LHCN-M2 (cell line): ENCODE results near the gene WASHC2A. TPM values are rescaled to one million over a fixed set of nuclear protein-coding genes. Genes with fewer than 3 reads are reported as not detected.
A peak's percentile ranks its signal among the peaks of the same experiment; 100 is the strongest.
"Not testable (repeated sequence)": the region's sequence is repeated elsewhere in the genome, so short reads cannot be mapped to it uniquely, and the experiment has no call there.

Experiments
- DNase-seq: peaks from one replicate; pipeline ENCODE4 v3.0.0-alpha.2; 2012; ENCODE audit warnings: low read depth
- polyA plus RNA-seq: library from polyadenylated mRNA; unstranded; fragments of >200 nt; gene quantifications from one replicate; pipeline ENCODE4 v1.2.1, GENCODE V29; 2012; ENCODE audit warnings: missing spikeins
- total RNA-seq: library from RNA; depleted of rRNA; stranded (reverse); fragments of >200 nt; gene quantifications from 2 replicates; pipeline ENCODE4 v1.2.3, GENCODE V29; 2014; rRNA removed

The WASHC2A gene, protein sequence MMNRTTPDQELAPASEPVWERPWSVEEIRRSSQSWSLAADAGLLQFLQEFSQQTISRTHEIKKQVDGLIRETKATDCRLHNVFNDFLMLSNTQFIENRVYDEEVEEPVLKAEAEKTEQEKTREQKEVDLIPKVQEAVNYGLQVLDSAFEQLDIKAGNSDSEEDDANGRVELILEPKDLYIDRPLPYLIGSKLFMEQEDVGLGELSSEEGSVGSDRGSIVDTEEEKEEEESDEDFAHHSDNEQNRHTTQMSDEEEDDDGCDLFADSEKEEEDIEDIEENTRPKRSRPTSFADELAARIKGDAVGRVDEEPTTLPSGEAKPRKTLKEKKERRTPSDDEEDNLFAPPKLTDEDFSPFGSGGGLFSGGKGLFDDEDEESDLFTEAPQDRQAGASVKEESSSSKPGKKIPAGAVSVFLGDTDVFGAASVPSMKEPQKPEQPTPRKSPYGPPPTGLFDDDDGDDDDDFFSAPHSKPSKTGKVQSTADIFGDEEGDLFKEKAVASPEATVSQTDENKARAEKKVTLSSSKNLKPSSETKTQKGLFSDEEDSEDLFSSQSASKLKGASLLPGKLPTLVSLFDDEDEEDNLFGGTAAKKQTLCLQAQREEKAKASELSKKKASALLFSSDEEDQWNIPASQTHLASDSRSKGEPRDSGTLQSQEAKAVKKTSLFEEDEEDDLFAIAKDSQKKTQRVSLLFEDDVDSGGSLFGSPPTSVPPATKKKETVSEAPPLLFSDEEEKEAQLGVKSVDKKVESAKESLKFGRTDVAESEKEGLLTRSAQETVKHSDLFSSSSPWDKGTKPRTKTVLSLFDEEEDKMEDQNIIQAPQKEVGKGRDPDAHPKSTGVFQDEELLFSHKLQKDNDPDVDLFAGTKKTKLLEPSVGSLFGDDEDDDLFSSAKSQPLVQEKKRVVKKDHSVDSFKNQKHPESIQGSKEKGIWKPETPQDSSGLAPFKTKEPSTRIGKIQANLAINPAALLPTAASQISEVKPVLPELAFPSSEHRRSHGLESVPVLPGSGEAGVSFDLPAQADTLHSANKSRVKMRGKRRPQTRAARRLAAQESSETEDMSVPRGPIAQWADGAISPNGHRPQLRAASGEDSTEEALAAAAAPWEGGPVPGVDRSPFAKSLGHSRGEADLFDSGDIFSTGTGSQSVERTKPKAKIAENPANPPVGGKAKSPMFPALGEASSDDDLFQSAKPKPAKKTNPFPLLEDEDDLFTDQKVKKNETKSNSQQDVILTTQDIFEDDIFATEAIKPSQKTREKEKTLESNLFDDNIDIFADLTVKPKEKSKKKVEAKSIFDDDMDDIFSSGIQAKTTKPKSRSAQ (N-terminal part only)
- total RNA-seq, result 31.9 and 43.8 TPM in 2 replicates
- 30.2 TPM for polyA plus RNA-seq

DNA sequence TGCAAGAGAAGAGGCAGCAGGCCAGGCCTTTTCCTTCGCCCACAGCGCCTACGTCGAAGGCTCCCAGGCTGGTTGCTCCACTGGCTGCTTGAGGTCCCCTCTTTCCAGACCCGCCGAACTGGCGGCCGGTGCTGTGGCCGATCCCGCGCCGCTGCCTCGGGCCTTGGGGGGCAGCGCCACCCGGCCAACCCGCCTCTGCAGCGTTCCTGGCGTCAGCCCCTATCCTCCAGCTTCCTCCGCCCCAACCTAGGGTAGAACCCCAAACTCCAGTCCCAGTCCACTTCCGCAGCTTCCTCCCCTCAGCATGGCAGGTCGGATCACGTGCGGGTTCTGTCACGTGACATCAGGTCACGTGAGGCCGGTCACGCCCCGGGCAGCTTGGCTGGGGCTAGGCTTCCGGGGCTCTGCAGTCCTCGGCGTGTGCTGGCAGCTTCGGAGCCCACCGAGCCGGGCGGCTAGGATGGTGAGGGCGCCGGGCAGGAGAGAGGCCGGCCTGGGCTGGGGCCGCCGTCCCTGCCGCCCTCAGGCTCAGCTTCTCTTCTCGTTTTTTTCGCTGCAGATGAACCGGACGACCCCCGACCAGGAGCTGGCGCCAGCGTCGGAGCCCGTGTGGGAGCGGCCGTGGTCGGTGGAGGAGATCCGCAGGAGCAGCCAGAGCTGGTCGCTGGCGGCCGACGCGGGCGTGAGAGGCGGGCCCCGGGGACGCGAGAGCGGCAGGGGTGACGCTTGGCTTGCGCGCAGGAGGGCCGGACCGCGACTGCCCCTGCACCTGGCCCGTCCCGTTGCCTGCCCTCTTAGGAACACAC, at the start of gene WASHC2A:
WASHC2A (plus strand) TSS at position 409 of the 806 bp plus-strand sequence; CDS start at position 461, 52 bp downstream.
- peak; percentile 84 for DNase-seq

DNA sequence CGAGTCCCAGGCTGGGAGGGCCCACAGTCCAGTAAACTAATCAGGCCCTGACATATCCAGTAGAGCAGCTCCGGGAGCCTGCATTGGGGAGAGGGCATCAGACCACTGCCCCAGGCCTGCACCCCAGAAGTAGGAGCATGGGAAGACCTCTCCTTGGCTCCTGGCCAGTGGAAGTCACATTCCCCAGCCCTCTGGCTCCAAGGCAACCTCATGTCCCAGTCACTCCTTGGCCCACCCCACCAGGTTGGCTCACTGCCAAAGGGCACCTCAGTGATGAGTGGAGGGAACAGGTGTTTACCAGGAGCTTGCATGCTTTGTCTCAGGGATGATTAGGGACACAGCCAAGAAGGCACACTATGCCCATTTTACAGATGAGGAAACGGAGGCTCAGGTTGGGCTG, 48.5 kb upstream of the WASHC2A start:
- peak; percentile 21 for DNase-seq

DNA sequence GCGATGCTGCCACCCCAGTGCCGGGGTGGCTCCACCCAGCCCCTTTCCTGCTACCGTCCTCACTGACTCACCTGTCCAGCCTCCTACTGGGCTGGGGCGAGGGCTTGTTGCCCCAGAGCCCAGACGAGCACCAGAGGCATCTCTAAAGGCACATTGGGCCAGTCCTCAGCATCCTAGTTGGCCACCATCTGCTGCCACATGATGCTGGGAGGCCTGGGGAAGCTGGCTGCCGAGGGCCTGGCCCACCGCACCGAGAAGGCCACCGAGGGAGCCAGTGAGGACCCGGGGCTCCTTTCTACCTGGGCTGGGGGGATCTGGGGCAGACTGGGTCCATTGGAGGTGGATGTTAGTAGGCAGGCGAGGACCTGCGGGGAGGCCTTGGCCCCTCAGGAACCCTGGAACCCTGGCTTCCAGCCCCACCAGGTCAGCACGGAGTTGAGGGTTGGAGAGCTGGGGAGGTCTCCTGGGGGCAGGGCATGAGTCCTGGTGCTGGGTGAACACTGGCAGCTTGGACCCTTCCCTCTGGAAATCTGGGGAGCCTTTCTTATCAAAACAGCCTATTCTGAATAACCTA, 47.2 kb upstream of the WASHC2A start:
- not testable (repeated sequence) for DNase-seq

DNA sequence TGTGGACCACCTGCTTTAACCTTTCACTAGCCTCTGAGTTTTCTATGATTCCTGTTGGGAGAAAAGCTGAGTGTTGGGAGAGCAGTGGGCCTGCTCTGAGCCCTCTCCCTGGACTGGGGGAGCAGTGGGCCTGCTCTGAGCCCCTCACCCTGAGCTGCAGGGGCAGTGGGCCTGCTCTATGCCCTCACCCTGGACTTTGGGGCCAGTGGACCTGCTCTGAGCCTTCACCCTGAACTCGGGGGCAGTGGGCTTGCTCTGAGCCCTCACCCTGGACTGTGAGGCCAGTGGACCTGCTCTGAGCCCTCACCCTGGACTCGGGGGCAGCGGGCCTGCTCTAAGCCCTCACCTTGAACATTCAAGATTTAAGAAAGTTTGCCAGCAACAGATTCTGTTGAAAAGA, 46.1 kb upstream of the WASHC2A start:
- DNase-seq, result no peak

DNA sequence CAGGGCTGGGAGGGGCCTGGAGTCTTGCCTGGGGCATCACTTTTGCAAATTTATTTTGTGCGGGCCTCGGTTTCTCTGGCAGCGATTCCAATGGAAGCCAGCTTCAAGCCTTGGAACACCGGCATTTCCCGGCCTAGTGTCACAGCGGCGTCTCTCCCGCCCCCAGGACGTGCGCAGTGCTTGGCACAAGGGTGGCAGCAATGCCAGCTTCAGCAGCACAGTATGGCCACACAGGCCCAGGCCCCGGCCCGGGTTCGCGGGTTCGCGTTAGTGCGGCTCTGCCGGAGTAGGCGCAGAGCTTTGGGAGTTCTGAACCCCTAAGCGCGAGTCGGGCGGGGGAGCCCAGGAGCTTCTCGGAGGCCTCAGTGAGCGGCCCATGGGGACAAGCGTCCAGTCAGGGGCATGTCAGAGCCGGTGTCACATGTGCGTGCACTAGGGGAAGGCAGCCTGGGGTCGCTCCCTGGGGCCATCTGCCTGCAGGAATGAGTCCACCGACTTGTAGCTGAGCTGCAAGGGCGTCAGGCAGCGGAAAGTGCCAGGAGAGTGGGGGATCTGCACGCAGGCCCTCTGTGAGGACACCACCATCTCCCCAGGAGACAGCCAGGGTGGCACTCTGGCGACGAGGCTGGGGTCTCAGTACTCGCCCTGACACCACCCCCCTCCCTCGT, 42.9 kb upstream of the WASHC2A start:
- DNase-seq, result not testable (repeated sequence)

DNA sequence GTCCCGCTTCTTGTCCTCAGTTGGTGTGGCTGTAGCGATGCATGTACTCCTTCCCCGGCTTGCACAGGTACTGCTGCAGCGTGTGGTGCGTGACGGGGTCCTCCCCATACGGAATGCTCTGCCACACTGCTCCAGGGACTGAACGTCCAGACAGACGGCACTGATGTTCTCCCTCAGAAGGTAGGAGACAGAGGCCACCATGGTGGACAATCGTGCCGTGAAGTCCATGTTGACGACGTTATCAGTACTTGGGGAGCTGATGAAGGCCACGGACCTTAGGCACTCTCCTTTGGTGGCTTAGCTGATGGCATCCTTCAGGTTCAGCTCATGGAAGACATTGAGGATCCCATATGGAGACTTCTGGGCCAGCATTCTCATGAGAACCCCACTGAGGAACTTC, 42.1 kb upstream of the WASHC2A start:
- DNase-seq, result no peak

DNA sequence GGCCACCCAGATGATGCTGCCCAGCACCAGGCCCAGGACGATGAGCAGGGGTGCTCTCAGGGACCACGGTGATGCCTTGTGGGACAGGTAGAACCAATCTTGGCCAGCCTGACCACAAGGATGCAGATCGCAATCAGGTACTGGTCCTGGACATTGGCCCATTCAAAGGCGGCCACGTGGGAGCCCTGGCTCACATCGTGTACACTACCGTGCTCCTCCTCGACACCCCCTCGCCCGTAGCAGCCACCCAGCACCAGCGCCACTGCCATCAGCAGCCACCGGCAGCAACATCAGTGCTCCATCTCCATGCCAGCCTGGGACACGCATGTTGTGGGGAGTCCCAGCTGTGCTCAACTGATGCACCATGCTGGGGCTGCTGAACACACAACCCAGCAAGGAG, 40.6 kb upstream of the WASHC2A start:
- DNase-seq, result no peak

DNA sequence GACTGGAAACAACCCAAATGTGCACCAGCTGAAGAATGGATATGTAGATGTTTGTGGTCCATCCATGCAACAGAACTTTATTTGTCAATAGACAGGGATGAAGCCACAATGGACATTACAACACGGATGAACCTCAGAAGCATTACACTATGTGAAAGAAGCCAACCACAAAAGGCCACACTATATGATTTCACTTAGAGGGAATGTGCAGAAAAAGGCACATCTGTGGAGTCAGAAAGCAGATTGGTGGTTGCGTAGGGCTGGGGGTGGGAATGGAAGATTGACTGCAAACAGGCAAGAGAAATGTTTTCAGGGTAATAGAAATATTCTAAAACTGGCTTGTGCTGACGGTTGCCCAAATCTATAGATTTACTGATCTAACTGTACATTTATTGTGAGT, 34.3 kb upstream of the WASHC2A start:
- peak; percentile 70 for DNase-seq

DNA sequence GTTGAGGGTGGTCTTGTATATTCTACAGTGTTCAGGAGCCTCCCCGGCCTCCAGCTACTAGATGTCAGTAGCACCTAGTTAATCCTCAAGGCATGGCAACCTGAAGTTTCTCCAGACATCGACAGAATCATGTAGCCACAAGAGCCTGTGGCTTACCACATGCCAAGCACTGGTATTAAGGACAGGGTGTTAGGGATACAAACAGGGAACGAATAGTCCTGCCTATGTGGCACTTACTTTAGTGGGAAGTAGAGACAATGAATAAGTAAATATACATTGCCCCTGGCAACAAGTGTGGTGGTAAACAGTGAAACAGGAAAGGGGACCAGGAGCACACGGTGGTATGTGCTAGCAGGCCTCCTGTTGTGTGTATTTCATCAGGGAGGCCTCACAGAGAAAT, 32.4 kb upstream of the WASHC2A start:
- DNase-seq, result not testable (repeated sequence)

DNA sequence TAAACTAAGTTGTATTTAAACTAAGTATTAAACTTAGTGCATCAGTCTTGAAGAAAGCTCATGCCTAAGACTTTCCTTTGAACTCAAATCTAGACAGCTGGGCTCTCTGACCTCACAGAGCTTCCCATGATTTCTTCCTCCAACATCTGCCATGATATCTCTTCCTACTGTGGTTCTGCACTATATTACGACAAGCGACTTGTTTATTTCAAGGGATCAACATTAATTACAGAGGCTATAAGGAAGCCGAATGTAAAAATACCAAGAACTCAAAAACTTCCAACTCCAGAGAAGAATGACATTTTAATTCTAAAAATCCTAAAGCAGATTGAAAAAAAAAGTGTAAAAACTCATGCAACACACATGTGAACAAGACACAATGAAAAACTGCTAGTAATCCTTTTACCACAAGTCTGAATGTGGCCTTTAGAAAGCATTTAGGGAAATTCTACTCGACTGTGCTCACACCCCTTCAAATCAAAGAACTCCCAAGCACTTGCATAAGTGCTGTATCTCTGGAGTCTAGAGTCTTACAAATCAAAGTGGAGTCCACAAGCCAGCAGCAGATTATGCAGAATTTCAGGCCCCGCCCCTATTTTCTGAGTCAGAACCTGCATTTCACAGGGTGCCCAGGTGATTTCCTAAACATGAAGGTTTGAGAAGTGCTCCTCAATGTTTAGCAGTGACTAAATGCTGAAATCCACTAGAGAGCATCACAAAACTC, 22.7 kb upstream of the WASHC2A start:
- DNase-seq, result no peak

DNA sequence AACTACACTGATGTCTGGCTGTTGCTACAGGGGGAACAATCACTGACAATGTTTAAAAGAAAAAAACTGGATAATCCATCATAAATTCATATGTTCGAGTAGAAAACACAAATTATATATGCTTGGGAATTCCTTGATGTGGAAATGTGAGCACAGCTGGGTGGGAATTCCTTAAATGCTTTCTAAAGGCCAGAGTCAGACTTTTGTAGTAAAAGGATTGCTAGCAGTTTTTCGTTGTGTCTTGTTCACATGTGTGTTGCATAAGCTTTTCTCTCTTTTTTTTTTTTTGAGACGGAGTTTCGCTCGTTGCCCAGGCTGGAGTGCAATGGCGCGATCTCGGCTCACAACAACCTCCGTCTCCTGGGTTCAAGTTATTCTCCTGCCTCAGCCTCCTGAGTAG, 21.3 kb upstream of the WASHC2A start:
- not testable (repeated sequence) for DNase-seq

DNA sequence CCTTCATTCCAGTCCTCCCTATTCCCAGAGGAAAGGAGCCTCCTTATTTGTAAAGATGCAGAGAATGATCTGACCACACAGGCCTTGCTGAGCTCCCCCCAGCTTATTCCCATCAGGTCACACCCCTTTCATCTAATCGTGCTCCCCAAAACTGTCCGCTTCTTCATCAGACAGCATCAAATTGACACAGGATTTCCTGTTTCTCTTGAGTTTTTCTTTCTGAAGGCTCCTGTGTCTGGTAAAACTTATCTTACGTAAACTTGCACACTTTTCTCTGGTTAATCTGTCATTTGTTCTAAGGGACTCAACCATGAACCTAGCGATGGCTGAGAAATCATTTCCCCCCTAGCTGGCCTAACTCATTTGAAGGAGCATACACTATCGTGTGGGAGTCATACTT, 20.2 kb upstream of the WASHC2A start:
- not testable (repeated sequence) for DNase-seq

DNA sequence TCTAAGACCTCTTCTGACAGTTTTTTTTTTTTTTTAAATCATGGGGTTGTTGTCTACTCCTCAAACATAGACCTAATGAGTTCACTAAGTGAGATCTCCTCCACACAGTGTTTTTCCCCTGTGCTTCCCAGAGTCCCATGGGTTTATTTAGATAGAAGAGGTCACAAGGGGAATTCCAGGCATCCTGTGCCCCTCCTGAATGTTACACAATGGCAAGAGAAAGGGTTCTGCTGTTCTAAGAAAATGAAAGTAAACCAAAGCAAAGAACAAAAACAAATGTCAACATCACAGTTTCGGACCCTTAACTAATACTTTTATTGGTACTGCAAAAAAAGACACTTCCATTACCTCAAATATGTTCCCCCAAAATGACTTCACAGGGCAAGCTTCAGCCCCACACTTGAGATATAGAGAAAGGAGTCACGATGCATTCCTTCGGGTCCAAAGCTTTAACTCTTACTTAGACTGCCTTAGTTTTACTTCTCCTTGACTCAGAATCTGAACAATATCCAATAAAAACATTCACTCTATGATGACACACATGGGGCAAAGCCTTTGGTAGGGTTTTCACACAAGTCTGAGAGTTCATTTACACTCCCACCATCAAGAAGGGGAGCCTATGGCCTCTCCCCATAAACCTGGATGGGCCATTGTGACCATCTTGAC, 15.6 kb upstream of the WASHC2A start:
- DNase-seq, result peak; percentile 57

DNA sequence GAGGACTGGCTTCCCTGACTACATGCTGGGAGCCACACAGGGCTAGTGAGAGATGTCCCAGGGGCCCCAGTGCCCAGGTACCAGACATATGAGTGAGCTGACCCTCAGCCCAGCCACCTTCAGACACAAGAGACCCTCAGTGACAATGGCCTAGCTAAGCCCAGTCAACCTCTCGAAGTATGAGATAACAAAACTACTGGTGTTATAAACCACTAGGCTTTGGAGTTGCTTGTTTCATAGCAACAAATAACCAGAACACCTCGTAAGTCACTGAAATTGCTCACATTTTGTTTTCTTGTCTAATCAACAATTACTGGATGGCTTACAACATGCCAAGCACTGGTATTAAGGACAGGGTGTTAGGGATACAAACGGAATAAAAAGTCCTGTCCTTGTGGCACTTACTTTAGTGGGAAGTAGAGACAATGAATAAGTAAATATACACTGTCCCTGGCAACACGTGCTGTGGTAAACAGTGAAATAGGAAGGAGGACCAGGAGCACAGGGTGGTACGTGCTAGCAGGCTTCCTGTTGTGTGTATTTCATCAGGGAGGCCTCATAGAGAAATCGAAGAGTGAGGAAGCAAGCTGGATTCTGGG, 14.9 kb upstream of the WASHC2A start:
- not testable (repeated sequence) for DNase-seq

DNA sequence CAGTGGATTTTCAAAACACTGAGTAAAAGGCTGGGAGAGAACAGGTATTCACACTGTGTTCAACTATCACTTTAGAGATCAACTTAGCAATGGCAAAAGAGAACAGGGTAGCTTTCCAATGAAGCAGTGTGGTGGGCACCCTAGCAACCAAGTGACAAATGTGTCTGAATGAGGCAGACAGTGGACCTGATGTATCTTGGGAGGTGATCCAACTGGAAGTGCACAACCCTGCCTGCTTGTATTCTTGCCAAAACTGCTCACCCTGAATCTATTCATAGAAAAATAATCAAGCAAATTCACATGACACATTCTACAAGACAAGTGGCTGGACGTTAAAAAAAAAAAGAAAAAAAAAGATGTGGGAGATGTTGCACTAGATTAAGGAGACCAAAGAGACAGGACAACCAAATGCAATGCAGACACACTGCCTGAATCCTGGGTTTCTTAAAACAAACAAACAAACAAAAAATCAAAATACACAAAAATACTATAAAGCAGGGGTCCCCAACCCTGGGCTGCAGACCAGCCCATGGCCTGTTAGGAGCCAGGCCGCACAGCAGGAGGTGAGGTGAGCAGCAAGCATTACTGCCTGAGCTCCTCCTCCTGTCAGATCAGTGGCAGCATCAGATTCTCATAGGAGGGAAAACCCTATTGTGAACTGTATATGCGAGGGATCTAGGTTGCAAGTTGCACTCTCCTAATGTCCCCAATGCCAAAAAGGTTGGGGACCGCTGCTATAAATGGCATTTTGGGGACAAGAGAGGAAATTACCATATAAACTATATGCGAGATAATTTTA, 12.1 kb upstream of the WASHC2A start:
- not testable (repeated sequence) for DNase-seq

DNA sequence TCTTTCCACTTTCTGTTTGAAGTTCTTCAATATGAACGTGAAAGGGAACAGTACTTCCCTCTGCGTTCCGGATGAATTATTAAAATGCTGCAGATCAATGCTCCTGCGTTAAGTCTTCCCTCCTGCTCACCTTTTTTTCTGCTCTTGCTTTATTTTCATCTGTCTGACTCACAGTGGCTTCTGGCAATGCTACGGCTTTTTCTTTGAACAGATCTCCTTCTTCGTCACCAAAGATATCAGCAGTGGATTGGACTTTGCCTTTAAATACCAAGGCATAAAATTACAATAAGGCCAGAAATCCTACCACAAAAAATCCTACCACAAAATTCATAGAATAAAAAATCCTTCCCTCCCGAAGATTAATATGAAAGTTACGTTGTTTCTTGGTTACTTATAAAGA, 11.1 kb upstream of the WASHC2A start:
- not testable (repeated sequence) for DNase-seq

DNA sequence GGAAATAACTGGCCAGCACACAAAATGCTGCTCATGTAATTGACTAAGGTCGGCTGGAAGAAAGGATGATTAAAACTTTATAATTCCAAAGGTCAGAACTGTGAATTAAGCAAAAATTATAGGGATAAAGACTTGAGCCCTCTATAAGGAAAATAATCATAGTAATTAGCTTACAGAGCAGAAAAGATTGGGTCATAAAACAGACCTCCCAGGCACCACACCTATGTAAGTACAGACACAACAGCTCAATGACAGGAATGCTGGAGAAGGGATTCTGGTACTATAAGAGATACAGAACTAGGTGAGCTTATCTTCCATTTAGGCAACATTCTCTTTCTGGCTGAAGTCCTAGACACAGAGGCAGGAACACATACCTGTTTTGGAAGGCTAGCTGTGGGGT, 9.0 kb upstream of the WASHC2A start:
- DNase-seq, result not testable (repeated sequence)
